NK-92 (cell line): ENCODE measurements around the gene KPNA2.
"Not testable (repeated sequence)": the region's sequence is repeated elsewhere in the genome, so short reads cannot be mapped to it uniquely, and the experiment has no call there.

ENCODE experiments used
- DNase-seq: peaks from one replicate; lab custom pipeline; 2025; ENCODE audit not compliant: unreplicated experiment; lab: John Stamatoyannopoulos, UW

KPNA2 gene

DNA sequence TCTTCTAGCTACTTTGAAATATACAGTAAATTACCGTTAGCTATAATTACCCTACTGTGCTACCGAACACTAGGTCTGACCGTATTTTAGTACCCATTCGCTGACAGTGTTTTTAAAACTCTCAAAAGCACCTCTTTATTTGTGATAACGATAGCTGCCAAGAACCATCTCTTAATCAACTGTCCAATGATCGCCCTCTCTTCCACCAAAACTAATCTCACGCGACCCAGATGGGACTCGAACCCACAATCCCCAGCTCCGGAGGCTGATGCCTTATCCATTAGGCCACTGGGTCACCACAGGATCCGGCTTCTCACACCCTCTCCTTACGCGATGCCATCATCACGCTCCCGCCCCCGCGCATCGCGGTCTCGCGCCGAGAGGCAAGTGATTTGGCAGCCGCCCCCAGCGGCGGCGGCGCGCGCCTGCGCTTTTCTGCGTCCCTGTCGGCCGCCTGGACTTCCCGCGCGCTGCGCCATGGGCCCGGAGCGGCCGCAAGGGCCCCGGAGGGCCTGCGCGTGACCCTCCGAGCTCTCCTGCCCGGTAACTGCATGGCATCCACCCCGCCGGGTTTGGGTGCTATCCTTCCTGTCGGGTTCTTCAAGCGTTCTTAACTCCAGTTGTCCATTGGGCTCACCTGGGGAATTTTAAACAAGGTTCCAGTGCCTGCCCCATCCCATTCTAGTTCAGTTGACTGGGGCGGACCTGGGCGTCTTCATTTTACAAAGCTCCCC, 15.7 kb upstream of the KPNA2 start:
- DNase-seq: peak; percentile 42

DNA sequence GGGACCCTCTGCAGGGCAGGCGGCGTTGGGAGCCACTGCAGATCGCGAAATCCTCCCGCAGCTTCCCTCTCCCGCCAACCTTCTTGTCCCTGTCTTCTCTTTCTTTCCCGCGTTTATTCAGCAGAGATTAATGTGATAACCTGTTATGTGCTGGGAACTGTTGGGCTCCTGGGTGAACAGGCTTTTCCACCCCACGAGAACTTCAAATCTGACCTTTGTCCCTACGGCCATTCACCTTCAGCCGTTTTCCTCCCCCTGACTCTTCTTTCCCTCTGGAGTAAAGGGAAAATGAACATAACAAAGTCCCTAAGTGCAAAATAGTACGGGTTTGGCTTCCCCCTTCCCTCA, 15.2 kb upstream of the KPNA2 start:
- no peak for DNase-seq

DNA sequence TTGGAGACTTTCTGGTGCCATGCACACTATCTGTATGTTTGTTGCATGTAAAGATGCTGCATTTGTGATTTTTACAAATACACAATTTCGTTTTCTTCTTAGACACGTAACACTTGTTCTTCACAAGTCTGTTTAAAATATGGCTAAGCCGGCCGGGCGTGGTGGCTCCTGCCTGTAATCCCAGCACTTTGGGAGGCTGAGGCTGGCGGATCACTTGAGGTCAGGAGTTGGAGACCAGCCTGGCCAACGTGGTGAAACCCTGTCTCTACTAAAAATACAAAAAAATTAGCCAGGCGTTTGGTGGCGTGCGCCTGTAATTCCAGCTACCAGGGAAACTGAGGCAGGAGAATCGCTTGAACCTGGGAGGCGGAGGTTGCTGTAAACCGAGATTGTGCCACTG, 14.7 kb upstream of the KPNA2 start:
- not testable (repeated sequence) for DNase-seq

DNA sequence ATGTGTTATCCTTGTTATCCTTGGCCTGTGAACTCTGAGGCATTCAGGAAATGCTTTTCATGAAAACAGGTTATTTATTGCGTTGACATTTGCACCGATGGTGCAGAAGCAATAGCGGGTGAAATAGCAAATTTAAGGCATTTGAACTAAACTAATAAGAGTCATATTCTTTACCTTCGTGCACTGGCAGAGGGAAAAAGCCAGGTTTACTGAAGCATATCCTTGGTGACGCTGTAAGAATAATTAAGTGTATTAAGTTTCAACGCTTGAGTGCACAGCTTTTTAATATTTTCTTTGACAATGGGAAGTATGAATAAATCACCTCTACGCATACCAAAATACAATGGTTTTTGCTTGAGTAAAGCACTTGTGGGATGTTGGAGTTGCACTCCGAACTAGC, 13.6 kb upstream of the KPNA2 start:
- DNase-seq: no peak

DNA sequence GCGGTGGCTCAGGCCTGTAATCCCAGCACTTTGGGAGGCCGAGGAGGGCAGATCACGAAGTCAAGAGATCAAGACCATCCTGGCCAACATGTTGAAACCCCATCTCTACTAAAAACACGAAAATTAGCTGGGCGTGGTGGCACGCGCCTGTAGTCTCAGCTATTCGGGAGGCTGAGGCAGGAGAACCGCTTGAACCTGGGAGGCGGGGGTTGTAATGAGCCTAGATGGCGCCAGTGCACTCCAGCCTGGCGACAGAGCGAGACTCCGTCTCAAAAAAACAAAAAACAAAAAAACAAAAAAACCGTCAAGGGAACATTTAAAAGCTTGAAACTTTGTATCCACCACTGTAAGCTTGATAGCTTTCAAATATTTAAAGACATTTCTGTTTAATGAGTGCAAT, 13.0 kb upstream of the KPNA2 start:
- DNase-seq: not testable (repeated sequence)

DNA sequence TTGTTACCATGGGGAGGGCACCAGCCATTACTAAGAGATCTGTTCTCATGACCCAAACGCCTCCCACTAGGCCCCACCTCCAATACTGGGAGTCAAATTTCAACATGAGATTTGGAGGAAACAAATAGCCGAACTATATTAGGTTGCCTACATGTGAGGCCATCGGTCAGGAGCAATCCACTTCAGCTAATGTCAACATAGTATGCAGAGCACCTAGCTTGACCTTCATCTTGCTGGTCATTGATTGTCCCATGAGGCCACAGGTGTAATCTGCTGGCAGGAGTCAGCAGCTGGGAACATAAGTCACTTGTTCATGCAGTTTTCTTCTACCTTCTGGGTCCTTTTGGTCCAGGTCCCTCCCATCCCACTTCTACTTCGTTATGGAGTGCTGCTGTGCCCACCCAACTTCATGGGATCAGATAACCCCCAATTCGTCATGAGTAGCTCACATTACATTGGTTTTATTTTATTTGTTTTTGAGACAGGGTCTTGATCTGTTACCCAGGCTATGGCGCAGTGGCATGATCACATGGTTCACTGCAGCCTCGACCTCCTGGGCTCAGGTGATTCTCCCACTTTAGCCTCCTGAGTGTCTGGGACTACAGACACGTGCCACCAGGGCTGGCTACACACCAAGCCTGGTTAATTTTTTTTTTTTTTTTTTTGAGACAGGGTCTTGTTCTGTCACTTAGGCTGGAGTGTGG, 5.9 kb upstream of the KPNA2 start:
- no peak for DNase-seq

DNA sequence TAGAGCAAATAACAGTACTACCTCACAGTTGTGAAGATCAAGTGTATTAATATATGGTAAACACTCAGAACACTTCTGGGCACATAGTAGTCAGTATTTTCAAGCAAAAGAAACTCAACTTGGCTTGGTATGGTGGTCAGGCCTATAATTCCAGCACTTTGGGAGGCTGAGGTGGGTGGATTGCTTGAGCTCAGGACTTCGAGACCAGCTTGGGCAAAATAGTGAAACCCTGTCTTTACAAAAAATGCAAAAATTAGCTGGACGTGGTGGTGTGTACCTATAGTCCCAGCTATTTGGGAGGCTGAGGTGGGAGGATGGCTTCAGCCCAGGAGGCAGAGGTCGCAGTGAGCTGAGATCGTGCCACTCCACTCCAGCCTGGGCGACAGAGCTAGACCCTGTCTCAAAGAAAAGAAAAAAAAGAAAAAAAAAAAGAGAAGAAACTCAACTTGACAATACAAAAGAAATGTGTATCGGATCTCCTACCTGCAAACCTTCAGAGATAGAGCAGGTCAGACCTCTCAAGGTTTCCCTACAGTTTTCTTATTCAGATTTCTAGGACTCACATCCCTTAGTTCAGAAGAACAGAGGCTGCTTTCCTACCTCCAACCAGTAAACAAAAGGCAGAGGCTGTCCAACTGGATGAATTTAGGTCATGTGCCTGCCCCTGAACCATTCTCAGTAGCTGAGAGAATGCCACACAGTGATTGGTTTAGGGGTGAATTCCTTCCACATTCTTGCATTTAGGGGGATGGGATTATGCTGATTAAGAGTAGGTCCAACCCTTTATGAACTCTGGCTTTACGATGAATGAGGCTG, 1.7 kb upstream of the KPNA2 start:
- DNase-seq: no peak

DNA sequence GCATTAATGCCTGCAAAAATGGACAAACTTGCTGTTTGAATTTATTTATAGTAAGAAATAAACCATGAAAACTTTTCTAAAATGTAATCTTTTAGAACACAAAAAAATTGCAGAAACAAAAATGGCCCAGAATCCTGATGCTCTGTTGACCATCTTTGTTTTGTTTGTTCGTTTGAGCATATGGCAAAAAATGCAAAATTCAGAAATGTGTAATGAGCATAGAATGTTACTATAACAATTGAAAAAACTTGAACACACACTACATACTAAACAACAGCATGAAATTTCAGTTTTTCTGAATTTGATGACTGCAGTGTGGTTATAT, 1.1 kb upstream of the KPNA2 start:
- DNase-seq: no peak

DNA sequence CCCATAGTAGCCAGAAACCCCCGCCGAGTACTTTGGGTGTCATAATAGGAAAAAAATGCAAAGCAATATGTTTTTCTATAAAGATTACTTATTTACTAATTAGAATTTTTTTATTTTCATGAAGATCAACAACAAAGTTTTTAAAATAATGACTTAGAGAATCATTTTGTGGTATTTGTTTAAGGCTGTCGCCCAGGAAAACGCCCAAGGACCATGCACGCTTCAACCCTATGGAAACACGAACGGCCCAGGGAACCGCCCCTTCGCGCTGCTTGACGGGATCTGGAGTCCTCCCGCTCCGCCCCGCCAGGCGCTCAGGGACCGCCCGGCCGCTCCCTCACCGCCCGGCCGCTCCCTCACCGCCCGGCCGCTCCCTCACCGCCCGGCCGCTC, 408 bp upstream of the KPNA2 start:
- no peak for DNase-seq

DNA sequence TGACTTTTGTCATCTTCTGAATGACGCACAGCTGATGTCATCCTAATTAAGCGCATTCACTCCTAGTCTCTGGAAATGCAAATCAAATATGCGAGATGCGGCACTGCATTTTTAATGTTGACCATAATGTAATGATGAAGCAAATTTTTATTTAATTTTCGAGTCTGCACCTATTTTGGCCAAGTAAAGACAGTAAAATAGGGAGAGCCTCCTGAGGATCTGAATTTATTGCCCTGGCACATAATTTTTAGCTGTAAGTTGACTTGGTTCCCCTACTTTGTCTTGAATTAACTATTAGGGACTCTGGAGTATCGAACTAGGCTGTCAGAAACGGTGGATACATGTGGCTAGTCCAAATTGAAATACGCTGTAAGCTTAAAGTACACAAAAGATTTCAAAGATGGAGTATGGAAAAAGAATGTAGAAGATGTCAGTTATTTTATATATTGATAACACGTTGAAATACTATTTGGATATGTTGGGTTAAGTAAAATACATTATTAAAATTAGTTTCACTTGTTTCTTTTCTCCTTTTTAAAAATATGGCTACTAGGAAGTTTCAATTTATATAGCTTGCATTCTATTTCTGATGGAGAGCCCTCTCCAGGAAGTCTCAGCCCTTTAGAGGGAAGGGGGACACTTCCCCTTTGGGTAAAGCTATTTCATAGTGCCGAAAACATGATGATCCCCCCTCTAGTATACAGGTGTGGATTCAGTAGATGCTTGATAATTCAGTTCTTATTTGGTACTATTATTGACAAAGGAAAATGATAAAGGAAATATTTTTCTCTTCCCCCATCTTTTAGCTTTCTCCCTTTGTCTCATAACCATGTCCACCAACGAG, 991 bp downstream of the KPNA2 start:
- DNase-seq: no peak

DNA sequence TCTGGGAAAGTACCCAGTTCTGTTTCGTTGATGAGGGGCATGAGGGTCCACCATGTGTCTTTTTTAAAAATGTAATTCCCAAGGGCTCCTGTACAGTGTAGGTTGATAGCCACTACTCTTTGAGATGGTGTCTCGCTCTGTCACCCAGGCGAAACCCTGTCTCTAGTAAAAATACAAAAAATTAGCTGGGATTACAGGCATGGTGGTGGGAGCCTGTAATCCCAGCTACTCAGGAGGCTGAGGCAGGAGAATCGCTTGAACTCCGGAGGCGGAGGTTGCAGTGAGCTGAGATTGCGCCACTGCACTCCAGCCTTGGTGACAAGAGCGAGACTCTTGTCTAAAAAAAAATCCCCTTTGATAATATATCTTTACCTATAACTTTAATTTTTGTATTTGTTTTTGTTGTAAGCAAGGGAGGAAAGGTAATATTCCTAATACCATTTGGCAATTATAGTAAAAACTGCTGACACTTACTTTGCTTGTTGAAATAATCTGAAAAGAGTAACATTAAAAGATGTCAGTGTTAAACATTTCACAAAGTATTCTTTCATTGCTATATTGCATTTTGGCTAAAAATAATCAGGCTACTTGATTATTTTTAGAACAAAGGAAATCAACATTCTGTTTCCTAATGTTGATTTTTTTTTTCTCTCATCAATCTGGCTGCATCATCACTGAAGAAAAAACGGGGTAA, 11.8 kb downstream of the KPNA2 start:
- no peak for DNase-seq

DNA sequence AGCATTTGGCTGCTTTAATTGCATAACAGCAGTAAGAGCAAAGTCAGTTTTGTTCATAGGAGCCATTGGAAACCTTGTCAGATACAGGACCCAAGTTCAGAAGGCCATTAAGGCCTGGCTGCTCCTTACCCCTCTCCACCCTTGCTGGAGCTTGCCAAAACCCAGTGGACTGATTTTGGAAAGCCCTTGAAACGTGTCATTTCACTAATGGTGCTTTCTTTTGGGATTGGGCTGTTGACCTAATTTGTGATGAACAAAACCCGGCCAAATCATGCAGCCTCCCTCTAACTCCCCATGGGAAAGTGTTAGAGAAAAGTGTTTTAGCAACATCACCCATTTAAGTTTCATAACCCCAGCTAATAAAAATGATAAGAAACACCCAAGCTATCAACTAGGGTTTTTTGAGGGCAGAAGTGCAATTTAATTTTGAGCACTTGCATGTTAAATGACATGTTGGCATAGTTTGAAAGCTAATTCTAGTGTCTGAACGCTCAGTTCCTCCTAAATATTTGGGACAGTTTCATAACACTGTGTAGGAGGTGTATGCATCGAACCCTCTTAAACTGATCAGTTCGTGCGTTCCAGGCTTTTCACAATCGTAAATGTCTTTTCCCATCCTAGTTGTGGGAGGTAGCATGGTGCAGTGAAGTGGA, 12.5 kb downstream of the KPNA2 start:
- DNase-seq: not testable (repeated sequence)

DNA sequence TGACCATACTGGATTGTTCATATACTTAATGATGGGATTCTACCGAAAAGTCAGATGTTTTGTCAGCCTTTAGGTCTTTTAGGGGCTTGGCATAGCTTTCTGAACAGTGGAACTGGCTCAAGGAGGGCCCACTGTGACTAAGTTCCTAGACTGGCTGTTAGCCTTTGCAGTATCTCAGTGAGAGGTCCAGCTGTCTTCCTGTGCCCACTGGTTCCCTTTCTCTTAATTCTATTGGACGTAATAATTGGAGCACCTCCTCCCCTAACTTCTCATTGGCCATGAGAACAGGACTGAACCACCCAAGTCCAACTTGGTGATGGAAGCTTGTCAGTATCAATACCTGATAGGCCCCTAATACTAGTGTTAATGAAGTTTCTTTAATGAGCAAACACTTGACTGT, 13.5 kb downstream of the KPNA2 start:
- no peak for DNase-seq

DNA sequence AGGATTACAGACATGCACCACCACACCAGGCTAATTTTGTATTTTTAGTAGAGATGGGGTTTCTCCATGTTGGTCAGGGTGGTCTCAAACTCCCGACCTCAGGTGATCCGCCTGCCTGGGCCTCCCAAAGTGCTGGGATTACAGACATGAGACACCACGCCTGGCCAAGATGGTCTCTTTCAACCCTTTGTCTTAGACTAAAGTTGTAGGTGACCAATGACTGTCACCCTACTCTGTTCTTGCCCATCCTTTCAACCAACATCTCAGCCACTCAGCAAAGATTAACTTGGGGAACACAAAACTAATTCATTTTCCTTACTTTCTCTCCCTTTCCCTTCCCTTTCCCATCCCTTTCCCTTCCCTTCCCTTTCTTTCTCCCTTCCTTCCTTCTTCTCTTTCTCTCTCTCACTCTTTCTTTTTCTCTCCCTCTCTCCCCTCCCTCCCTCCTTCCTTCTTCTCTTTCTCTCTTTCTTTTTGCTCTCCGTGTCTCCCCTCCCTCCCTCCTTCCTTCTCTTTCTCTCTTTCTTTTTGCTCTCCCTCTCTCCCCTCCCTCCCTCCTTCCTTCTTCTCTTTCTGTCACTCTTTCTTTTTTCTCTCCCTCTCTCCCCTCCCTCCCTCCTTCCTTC, 14.4 kb downstream of the KPNA2 start:
- not testable (repeated sequence) for DNase-seq

DNA sequence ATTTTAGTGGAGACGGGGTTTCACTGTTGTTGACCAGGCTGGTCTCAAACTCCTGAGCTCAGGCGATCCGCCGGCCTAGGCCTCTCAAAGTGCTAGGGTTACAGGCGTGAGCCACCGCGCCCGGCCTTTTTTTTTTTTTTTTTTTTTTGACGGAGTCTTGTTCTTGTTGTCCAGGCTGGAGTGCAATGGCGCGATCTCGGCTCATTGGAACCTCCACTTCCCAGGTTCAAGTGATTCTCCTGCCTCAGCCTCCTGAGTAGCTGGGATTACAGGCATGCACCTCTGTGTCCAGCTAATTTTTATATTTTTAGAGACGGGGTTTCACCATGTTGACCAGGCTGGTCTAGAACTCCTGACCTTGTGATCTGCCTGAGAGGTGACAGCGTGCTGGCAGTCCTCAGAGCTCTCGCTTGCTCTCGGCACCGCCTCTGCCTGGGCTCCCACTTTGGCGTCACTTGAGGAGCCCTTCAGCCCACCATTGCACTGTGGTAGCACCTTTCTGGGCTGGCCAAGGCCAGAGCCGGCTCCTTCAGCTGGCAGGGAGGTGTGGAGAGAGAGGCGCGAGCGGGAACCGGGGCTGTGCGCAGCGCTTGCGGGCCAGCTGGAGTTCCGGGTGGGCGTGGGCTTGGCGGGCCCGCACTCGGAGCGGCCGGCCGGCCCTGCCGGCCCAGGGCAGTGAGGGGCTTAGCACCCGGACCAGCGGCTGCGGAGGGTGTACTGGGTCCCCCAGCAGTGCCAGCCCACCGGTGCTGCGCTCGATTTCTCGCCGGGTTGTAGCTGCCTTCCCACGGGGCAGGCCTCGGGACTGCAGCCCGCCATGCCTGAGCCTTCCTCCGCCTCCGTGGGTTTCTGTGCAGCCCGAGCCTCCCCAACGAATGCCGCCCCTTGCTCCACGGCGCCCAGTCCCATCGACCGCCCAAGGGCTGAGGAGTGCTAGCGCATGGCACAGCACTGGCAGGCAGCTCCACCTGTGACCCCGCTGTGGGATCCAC, 16.1 kb downstream of the KPNA2 start:
- not testable (repeated sequence) for DNase-seq

DNA sequence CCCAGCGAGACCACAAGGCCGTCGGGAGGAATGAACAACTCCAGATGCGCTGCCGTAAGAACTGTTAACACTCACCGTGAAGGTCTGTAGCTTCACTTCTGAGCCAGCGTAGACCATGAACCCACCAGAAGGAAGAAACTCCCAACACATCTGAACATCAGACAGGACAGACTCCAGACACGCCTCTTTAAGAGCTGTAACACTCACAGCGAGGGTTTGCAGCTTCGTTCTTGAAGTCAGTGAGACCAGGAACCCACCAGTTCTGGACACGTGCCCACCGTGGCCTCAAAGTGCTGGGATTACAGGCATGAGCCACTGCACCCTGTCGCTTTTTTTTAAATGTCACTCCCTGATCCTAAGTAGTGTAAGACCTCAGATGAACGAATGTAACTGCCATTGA, 17.3 kb downstream of the KPNA2 start:
- no peak for DNase-seq

DNA sequence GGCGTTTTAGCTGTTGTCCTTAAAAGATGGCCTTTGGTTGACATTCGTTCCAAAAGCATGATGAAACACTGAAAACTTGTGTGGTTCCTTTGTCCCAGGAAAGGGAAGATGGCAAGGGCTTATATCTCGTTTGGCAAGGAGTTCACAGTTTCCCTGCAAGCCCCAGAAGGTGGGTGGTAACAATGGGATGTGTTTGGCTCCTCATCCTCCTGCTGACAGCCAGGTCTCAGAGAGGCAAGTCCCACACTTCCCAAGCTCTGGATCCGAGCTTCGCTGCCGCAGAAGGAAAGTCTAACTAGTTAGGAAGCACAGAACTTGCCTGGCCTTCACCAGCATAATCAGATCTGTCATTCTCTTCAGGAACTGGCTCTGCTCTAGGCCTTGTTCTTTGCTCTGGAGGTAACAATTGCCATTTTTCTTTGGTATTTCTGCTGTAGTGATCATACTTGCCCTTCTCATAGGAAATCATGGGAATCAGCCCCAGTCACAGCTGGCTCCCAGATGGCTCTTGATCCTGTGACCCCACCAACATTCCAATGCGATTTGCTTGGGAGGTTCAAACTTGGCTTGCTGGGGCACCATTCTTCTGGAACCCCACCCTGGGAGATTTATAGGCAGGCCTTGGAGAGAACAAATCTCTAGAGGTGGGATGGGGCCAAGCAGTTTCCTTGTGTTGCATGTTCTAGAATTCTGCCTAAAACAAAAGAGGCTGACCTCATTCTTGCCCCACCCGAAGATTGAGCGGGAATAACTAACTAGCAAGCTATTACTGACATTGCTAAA, 17.9 kb downstream of the KPNA2 start:
- no peak for DNase-seq
